Measurements from ENCODE around the gene RASSF4. TPM values are rescaled to one million over a fixed set of nuclear protein-coding genes. Genes with fewer than 3 reads are reported as not detected.

The RASSF4 gene
- total RNA-seq, 1 experiment from 2014 or later, result not detected

DNA sequence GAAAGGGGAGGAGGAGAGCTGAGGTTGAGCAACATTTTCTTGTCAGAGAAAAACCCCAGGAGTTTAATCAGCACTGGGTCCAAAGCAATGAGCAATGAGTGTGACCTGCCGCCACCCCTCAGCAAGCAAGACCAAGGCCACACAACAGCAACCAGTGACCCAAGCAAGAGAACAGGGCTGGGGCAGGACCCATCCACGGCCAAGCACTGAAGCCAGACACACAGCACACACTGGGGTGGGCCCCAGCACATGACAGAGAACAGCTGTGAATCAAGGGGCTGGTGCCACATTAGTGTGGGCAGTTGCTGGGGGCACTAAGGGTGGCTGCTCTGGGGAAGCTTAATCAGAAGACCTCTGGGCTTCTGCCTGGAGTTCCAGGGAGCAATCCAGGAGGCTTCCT lies 32.2 kb upstream of the RASSF4 start:
- peaks cover 6% of the 10 kb centered on the region for H3K9me3 Mint-ChIP-seq (ENCODE audit: unreplicated experiment)
- CTCF ChIA-PET, result no interaction called here
- POLR2A ChIA-PET, result no interaction called here
- no peak for TF ChIP-seq CTCF (IDR thresholded peaks at IDR 0.05; ENCODE audit: unreplicated experiment)
- BruUV-seq (replicated peaks), result no TSS peak
- H3K27me3 Mint-ChIP-seq (ENCODE audit: insufficient read depth, unreplicated experiment), result peaks cover 30% of the 10 kb centered on the region
- H3K27ac Mint-ChIP-seq (ENCODE audit: low read depth, unreplicated experiment), result no peak overlapping the region
- H3K4me3 Mint-ChIP-seq (ENCODE audit: unreplicated experiment), result no peak overlapping the region
- H3K4me1 Mint-ChIP-seq (ENCODE audit: insufficient read depth, unreplicated experiment), result no peaks in the 10 kb centered on the region
- intact Hi-C loops (cut with micrococcal nuclease), result no loop called here
- H3K36me3 Mint-ChIP-seq (ENCODE audit: insufficient read depth, unreplicated experiment), result no peaks in the 10 kb centered on the region
- DNase-seq (ENCODE audit: unreplicated experiment), result peak; percentile 54

DNA sequence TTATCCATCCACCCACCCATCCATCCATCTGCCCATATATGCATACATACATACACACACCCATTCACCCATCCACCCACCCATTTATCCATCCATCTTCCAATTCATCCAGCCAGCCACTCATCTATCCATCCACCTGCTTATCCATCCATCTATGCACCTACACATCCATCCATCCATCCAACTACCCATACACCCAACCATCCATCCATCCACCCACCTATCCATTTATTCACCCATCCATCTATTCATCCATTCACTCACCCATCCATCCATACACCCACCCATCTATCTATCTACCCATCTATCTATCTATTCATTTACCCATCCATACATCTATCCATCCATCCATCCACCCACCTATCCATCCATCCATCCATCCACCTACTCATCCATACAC lies 31.1 kb upstream of the RASSF4 start:
- no TSS peak for BruUV-seq (replicated peaks)

DNA sequence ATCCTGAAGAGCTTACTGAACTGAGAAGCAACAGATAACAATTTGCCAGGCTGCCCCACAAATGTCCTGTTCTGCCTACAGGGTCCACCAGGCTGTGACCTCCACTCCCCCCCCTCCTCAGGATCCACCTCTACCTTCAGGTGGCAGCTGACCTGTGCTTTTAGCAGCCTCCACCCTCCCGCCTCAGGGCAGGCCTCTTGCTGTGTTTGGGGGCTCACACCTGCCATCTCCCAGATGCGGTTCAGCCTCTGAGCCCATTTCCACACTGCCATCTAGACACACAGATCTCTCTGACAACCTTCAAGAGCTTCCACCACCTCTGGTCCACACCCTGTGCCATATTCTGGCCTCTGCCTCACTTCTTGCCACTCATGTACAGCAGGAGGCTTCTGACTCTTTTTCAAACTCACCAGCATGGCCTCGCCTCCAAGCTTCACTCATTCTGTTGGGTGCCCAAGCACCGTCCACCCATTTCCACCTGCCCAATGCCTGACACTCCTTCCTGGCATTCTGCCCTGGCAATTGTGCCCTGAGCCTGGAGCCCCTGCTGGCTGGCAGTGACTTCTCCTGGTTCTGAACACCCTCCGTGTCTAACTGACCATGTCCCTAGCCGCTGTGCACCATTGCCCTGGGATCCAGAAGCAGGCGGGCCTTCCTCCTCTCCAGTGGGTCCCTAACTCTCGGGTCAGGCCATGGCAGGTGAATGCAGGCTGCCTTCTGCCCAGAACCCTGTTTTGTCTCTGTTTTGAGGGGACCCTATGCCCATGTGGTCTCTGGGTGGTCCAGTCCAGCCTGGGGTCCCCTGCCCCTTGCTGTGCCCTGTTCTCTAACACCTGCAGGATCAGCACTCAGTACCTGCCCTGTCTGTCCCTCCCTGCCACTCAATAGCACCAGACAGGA lies 30.0 kb upstream of the RASSF4 start:
- Mint-ChIP-seq H3K4me1 (ENCODE audit: insufficient read depth, unreplicated experiment) (no peaks in the 10 kb centered on the region), H3K36me3 (ENCODE audit: insufficient read depth, unreplicated experiment) (no peaks in the 10 kb centered on the region), H3K27ac (ENCODE audit: low read depth, unreplicated experiment) (no peak overlapping the region), H3K27me3 (ENCODE audit: insufficient read depth, unreplicated experiment) (peaks cover 18% of the 10 kb centered on the region), H3K4me3 (ENCODE audit: unreplicated experiment) (no peak overlapping the region), H3K9me3 (ENCODE audit: unreplicated experiment) (peaks cover 6% of the 10 kb centered on the region)
- TF ChIP-seq CTCF (IDR thresholded peaks at IDR 0.05; ENCODE audit: unreplicated experiment), result no peak
- BruUV-seq (replicated peaks), result no TSS peak
- ChIA-PET CTCF (interaction anchor here (0.7 to 0.8 kb wide), 3 partner anchors 21 to 1256 kb away, joined by 3 to 5 read pairs (median 3); no protein-coding TSS in a partner anchor), POLR2A (no interaction called here)
- intact Hi-C loops (cut with micrococcal nuclease), result loop anchor here (10.0 kb wide), 1 partner anchor 305 kb away; no protein-coding TSS in a partner anchor
- no peak for DNase-seq (ENCODE audit: unreplicated experiment)

More for the DNA sequence above, 31.1 kb upstream of the RASSF4 start:
- intact Hi-C loops (cut with micrococcal nuclease), result no loop called here
- H3K36me3 Mint-ChIP-seq (ENCODE audit: insufficient read depth, unreplicated experiment), result no peaks in the 10 kb centered on the region
- no peaks in the 10 kb centered on the region for H3K4me1 Mint-ChIP-seq (ENCODE audit: insufficient read depth, unreplicated experiment)
- TF ChIP-seq CTCF (IDR thresholded peaks at IDR 0.05; ENCODE audit: unreplicated experiment), result no peak
- H3K27me3 Mint-ChIP-seq (ENCODE audit: insufficient read depth, unreplicated experiment), result peaks cover 30% of the 10 kb centered on the region
- no peak overlapping the region for H3K4me3 Mint-ChIP-seq (ENCODE audit: unreplicated experiment)
- DNase-seq (ENCODE audit: unreplicated experiment), result no peak
- H3K9me3 Mint-ChIP-seq (ENCODE audit: unreplicated experiment), result peaks cover 6% of the 10 kb centered on the region
- ChIA-PET POLR2A (no interaction called here), CTCF (interaction anchor here (0.6 to 1.0 kb wide), 6 partner anchors 16 to 1255 kb away, joined by 3 to 5 read pairs (median 3); no protein-coding TSS in a partner anchor)
- H3K27ac Mint-ChIP-seq (ENCODE audit: low read depth, unreplicated experiment), result no peak overlapping the region

DNA sequence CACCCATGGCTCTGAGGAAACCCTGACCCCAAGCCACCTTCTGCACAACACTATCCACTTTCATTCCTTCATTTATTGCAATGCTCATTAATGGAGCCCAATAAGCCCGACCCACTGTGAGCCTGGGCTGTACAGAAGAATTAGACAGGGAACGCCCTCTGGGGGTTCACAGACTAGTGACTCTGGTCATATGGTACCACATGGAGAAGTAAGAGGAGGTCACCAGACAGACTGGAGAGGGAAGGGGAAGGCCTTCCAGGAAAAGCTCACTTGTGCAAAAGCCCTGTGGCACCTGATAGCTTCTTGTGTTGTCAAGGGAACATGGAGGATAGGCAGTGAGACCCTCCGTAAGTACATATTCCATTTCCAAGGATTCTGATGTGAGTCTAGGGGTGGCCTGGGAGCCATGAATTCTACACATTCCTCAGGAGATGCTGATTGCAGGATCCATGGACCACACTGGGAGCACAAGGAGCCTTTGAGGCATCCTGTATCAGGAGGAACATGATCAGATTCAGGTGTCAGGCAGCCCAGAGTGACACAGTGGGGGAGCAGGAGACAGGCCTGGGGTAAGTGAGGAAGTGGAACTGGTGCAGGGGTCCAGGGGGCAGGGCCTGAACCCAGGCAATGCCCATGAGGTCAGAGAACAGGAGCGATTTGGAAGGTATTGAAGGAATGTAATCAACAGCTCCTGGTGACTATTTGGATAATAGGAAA lies 28.5 kb upstream of the RASSF4 start:
- intact Hi-C loops (cut with micrococcal nuclease), result loop anchor here (10.0 kb wide), 1 partner anchor 304 kb away; no protein-coding TSS in a partner anchor
- ChIA-PET CTCF (interaction anchor here (0.6 to 3.9 kb wide), 6 partner anchors 9 to 110 kb away, joined by 3 to 22 read pairs (median 7); partner anchors contain the start of gene DEPP1), POLR2A (no interaction called here)
- TF ChIP-seq CTCF (IDR thresholded peaks at IDR 0.05; ENCODE audit: unreplicated experiment), result no peak
- Mint-ChIP-seq H3K36me3 (ENCODE audit: insufficient read depth, unreplicated experiment) (no peaks in the 10 kb centered on the region), H3K9me3 (ENCODE audit: unreplicated experiment) (peaks cover 6% of the 10 kb centered on the region), H3K4me1 (ENCODE audit: insufficient read depth, unreplicated experiment) (peaks cover 6% of the 10 kb centered on the region), H3K27ac (ENCODE audit: low read depth, unreplicated experiment) (no peak overlapping the region), H3K4me3 (ENCODE audit: unreplicated experiment) (no peak overlapping the region), H3K27me3 (ENCODE audit: insufficient read depth, unreplicated experiment) (peaks cover 18% of the 10 kb centered on the region)
- no TSS peak for BruUV-seq (replicated peaks)
- no peak for DNase-seq (ENCODE audit: unreplicated experiment)
